Activated naive CD4-positive, alpha-beta T cell treated with anti-CD3 and anti-CD28 coated beads, Interleukin-2, amount 50 U/mL, for 16 hours (primary cell): ENCODE measurements around the gene INPP5E.

Source experiments
- DNase-seq: peaks from one replicate; pipeline ENCODE4 v3.0.0-alpha.2; 2020

The INPP5E gene

GRCh38 chr9:136473354-136473721 is 33.7 kb upstream of the INPP5E start:
- no peak for DNase-seq

GRCh38 chr9:136472640-136473353 is 33.2 kb upstream of the INPP5E start:
- DNase-seq, result no peak

- no peak for DNase-seq
Observed at GRCh38 chr9:136471802-136472487, 32.3 kb upstream of the INPP5E start.

GRCh38 chr9:136470792-136471469 is 31.3 kb upstream of the INPP5E start:
- DNase-seq, result no peak

- DNase-seq, result no peak
Observed at GRCh38 chr9:136470356-136470755, 30.7 kb upstream of the INPP5E start.

GRCh38 chr9:136467766-136468165 is 28.1 kb upstream of the INPP5E start:
- DNase-seq, result no peak

GRCh38 chr9:136466155-136466541 is 26.5 kb upstream of the INPP5E start:
- no peak for DNase-seq

- no peak for DNase-seq
Observed at GRCh38 chr9:136465500-136466154, 26.0 kb upstream of the INPP5E start.

- DNase-seq, result no peak
Observed at GRCh38 chr9:136464241-136464640, 24.6 kb upstream of the INPP5E start.

GRCh38 chr9:136463578-136463977 is 23.9 kb upstream of the INPP5E start:
- no peak for DNase-seq

- DNase-seq, result no peak
Observed at GRCh38 chr9:136462664-136463063, 23.0 kb upstream of the INPP5E start.

GRCh38 chr9:136460772-136461325 is 21.2 kb upstream of the INPP5E start:
- DNase-seq, result no peak

- DNase-seq, result no peak
Observed at GRCh38 chr9:136459425-136459824, 19.8 kb upstream of the INPP5E start.

GRCh38 chr9:136457326-136457725 is 17.7 kb upstream of the INPP5E start:
- DNase-seq, result no peak

- DNase-seq, result no peak
Observed at GRCh38 chr9:136456258-136456657, 16.6 kb upstream of the INPP5E start.

- no peak for DNase-seq
Observed at GRCh38 chr9:136455043-136456002, 15.7 kb upstream of the INPP5E start.

GRCh38 chr9:136454026-136454796 is 14.6 kb upstream of the INPP5E start:
- no peak for DNase-seq

GRCh38 chr9:136453326-136453725 is 13.7 kb upstream of the INPP5E start:
- no peak for DNase-seq

GRCh38 chr9:136451221-136451877 is 11.7 kb upstream of the INPP5E start:
- DNase-seq, result no peak

GRCh38 chr9:136448655-136449054 is 9.0 kb upstream of the INPP5E start:
- DNase-seq, result no peak
